Loucy (cell line): ENCODE measurements around the gene CELF4.

Experiments used
- EZH2phosphoT487 ChIP-seq: fragments of 200-600 bp; IDR thresholded peaks from 2 replicates; pipeline ENCODE4 v1.6.1; 2018; ENCODE audit warnings: antibody characterized with exemption, mild to moderate bottlenecking, moderate library complexity, borderline replicate concordance
- TF ChIP-seq, protein P1 (sequence below): fragments of 200-600 bp; sonication (generic); conservative IDR thresholded peaks from 2 replicates; pipeline ENCODE4 v1.5.1; 2014; ENCODE audit warnings: mild to moderate bottlenecking, antibody characterized with exemption, low read length

DNA sequence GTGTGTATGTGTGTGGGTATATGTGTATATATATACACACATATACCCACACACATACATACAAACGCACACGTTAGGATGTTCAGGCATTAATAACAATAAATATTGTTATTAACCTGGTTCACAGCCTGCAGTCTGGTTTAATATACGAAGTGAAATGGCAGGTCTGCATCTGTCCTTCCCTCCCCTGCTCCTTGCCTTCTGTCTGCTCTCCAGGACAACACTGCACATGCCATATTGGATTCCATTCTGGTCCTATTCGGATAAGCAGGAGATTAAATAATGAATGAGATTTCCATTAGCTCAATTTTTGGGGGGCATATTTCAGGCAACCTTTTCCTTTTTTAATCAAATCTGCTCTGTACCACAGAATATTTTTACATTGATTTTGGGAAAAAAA is 158.0 kb downstream of the CELF4 start:
- TF ChIP-seq, protein P1, sequence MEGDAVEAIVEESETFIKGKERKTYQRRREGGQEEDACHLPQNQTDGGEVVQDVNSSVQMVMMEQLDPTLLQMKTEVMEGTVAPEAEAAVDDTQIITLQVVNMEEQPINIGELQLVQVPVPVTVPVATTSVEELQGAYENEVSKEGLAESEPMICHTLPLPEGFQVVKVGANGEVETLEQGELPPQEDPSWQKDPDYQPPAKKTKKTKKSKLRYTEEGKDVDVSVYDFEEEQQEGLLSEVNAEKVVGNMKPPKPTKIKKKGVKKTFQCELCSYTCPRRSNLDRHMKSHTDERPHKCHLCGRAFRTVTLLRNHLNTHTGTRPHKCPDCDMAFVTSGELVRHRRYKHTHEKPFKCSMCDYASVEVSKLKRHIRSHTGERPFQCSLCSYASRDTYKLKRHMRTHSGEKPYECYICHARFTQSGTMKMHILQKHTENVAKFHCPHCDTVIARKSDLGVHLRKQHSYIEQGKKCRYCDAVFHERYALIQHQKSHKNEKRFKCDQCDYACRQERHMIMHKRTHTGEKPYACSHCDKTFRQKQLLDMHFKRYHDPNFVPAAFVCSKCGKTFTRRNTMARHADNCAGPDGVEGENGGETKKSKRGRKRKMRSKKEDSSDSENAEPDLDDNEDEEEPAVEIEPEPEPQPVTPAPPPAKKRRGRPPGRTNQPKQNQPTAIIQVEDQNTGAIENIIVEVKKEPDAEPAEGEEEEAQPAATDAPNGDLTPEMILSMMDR: no peak
- no peak for TF ChIP-seq EZH2phosphoT487
